Suppressor macrophage treated with lipopolysaccharide for 1 hour (primary cell): ENCODE data around the gene CAMK4.
"Not testable (repeated sequence)": the region's sequence is repeated elsewhere in the genome, so short reads cannot be mapped to it uniquely, and the experiment has no call there.

Experiments
- DNase-seq, 3 donors: peaks; one replicate each; pipeline ENCODE4 v3.0.0-alpha.2; 2020 to 2022

Gene CAMK4

GRCh38 chr5:111386832-111387162 is 162.6 kb downstream of the CAMK4 start:
- DNase-seq, result no peak

- DNase-seq, result no peak
These were observed 163.2 kb downstream of the CAMK4 start for GRCh38 chr5:111387361-111387760.

- DNase-seq, result no peak
These were observed 165.4 kb downstream of the CAMK4 start for GRCh38 chr5:111389390-111390082.

- DNase-seq, result peak in 1 of 3 donors; percentile 1
These were observed 168.0 kb downstream of the CAMK4 start for GRCh38 chr5:111392181-111392580.

- DNase-seq, result no peak
These were observed 170.4 kb downstream of the CAMK4 start for GRCh38 chr5:111394586-111394985.

- DNase-seq, result no peak
These were observed 173.8 kb downstream of the CAMK4 start for GRCh38 chr5:111398013-111398412.

GRCh38 chr5:111399113-111399512 is 174.9 kb downstream of the CAMK4 start:
- no peak for DNase-seq

- no peak for DNase-seq
These were observed 177.7 kb downstream of the CAMK4 start for GRCh38 chr5:111401906-111402305.

GRCh38 chr5:111404270-111404769 is 180.1 kb downstream of the CAMK4 start:
- DNase-seq, result no peak

- no peak for DNase-seq
These were observed 183.4 kb downstream of the CAMK4 start for GRCh38 chr5:111407562-111407961.

GRCh38 chr5:111408817-111409216 is 184.6 kb downstream of the CAMK4 start:
- DNase-seq, result no peak

- not testable (repeated sequence) for DNase-seq
These were observed 185.1 kb downstream of the CAMK4 start for GRCh38 chr5:111409266-111409665.

GRCh38 chr5:111410067-111410466 is 185.9 kb downstream of the CAMK4 start:
- DNase-seq, result not testable (repeated sequence)

- no peak for DNase-seq
These were observed 187.1 kb downstream of the CAMK4 start for GRCh38 chr5:111411301-111411700.

GRCh38 chr5:111412593-111412992 is 188.4 kb downstream of the CAMK4 start:
- DNase-seq, result no peak

GRCh38 chr5:111415053-111415452 is 190.9 kb downstream of the CAMK4 start:
- no peak for DNase-seq

GRCh38 chr5:111422245-111422644 is 198.1 kb downstream of the CAMK4 start:
- no peak for DNase-seq

GRCh38 chr5:111422747-111423720 is 198.8 kb downstream of the CAMK4 start:
- DNase-seq, result no peak

GRCh38 chr5:111425205-111425604 is 201.0 kb downstream of the CAMK4 start:
- no peak for DNase-seq

GRCh38 chr5:111427762-111428161 is 203.6 kb downstream of the CAMK4 start:
- DNase-seq, result no peak

GRCh38 chr5:111432883-111433536 is 208.8 kb downstream of the CAMK4 start:
- DNase-seq, result no peak

- DNase-seq, result no peak
These were observed 210.6 kb downstream of the CAMK4 start for GRCh38 chr5:111434800-111435199.

GRCh38 chr5:111439473-111440075 is 215.4 kb downstream of the CAMK4 start:
- no peak for DNase-seq
